ENCODE measurements around the gene FNIP2.
"Not testable (repeated sequence)": the region's sequence is repeated elsewhere in the genome, so short reads cannot be mapped to it uniquely, and the experiment has no call there.

DNA sequence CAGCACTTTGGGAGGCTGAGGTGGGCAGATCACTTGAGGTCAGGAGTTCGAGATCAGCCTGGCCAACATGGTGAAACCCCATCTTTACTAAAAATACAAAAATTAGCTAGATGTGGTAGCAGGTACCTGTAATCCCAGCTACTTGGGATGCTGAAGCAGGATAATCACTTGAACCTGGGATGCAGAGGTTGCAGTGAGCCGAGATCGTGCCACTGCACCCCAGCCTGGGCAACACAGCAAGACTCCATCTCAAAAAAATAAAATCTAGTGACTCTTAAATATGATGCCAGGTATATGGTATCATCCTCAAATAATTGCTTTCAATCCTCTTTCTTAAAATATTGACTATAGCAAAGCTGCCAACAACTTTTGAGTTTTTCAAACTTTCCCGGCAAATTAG lies 40.4 kb downstream of the FNIP2 start:
- TF ChIP-seq, protein P1, sequence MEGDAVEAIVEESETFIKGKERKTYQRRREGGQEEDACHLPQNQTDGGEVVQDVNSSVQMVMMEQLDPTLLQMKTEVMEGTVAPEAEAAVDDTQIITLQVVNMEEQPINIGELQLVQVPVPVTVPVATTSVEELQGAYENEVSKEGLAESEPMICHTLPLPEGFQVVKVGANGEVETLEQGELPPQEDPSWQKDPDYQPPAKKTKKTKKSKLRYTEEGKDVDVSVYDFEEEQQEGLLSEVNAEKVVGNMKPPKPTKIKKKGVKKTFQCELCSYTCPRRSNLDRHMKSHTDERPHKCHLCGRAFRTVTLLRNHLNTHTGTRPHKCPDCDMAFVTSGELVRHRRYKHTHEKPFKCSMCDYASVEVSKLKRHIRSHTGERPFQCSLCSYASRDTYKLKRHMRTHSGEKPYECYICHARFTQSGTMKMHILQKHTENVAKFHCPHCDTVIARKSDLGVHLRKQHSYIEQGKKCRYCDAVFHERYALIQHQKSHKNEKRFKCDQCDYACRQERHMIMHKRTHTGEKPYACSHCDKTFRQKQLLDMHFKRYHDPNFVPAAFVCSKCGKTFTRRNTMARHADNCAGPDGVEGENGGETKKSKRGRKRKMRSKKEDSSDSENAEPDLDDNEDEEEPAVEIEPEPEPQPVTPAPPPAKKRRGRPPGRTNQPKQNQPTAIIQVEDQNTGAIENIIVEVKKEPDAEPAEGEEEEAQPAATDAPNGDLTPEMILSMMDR (IDR thresholded peaks at IDR 0.05): not testable (repeated sequence)
- not testable (repeated sequence) for TF ChIP-seq POLR2A (IDR thresholded peaks at IDR 0.05)
